GM19468 (cell line): ENCODE measurements around the gene OOEP.

Experiments used
- ATAC-seq: cut with Tn5 transposase; IDR thresholded peaks from one replicate; pipeline ENCODE4 v1.9.1; 2021; ENCODE audit warnings: mild to moderate bottlenecking, moderate library complexity, moderate number of reproducible peaks; ENCODE audit not compliant: unreplicated experiment; ENCODE audit errors: extremely low read depth

OOEP gene

GRCh38 chr6:73367761-73368355 lies 1.8 kb downstream of the OOEP start:
- no peak for ATAC-seq

- ATAC-seq: no peak
Measured at GRCh38 chr6:73364549-73364948, 5.1 kb downstream of the OOEP start.

- ATAC-seq: no peak
Measured at GRCh38 chr6:73364121-73364520, 5.6 kb downstream of the OOEP start.

- no peak for ATAC-seq
Measured at GRCh38 chr6:73363537-73363875, 6.2 kb downstream of the OOEP start.

- no peak for ATAC-seq
Measured at GRCh38 chr6:73362869-73363536, 6.7 kb downstream of the OOEP start.

- ATAC-seq: no peak
Measured at GRCh38 chr6:73362358-73362757, 7.3 kb downstream of the OOEP start, which contains the start of gene KHDC3L. KHDC3L (plus strand) TSS chr6:73362658; CDS start chr6:73362730, 72 bp downstream.

- no peak for ATAC-seq
Measured at GRCh38 chr6:73353636-73354593, 15.8 kb downstream of the OOEP start, which contains the start of gene DPPA5. DPPA5 (minus strand) TSS chr6:73354276; CDS start chr6:73354225, 51 bp downstream.

GRCh38 chr6:73349311-73349710 lies 20.4 kb downstream of the OOEP start:
- no peak for ATAC-seq

- ATAC-seq: no peak
Measured at GRCh38 chr6:73348550-73349204, 21.0 kb downstream of the OOEP start.

- no peak for ATAC-seq
Measured at GRCh38 chr6:73343164-73343563, 26.5 kb downstream of the OOEP start.

- ATAC-seq: no peak
Measured at GRCh38 chr6:73342174-73342573, 27.5 kb downstream of the OOEP start.

GRCh38 chr6:73341335-73341734 lies 28.4 kb downstream of the OOEP start:
- ATAC-seq: no peak

GRCh38 chr6:73340048-73340447 lies 29.6 kb downstream of the OOEP start:
- ATAC-seq: no peak

GRCh38 chr6:73339340-73339739 lies 30.4 kb downstream of the OOEP start:
- no peak for ATAC-seq

- no peak for ATAC-seq
Measured at GRCh38 chr6:73329201-73329600, 40.5 kb downstream of the OOEP start.

- ATAC-seq: no peak
Measured at GRCh38 chr6:73328790-73329189, 40.9 kb downstream of the OOEP start.

GRCh38 chr6:73325656-73326055 lies 44.0 kb downstream of the OOEP start:
- no peak for ATAC-seq

GRCh38 chr6:73323323-73323722 lies 46.4 kb downstream of the OOEP start:
- ATAC-seq: no peak
